ENCODE results near the gene JADE1.
A peak's percentile ranks its signal among the peaks of the same experiment; 100 is the strongest.

Gene JADE1

DNA sequence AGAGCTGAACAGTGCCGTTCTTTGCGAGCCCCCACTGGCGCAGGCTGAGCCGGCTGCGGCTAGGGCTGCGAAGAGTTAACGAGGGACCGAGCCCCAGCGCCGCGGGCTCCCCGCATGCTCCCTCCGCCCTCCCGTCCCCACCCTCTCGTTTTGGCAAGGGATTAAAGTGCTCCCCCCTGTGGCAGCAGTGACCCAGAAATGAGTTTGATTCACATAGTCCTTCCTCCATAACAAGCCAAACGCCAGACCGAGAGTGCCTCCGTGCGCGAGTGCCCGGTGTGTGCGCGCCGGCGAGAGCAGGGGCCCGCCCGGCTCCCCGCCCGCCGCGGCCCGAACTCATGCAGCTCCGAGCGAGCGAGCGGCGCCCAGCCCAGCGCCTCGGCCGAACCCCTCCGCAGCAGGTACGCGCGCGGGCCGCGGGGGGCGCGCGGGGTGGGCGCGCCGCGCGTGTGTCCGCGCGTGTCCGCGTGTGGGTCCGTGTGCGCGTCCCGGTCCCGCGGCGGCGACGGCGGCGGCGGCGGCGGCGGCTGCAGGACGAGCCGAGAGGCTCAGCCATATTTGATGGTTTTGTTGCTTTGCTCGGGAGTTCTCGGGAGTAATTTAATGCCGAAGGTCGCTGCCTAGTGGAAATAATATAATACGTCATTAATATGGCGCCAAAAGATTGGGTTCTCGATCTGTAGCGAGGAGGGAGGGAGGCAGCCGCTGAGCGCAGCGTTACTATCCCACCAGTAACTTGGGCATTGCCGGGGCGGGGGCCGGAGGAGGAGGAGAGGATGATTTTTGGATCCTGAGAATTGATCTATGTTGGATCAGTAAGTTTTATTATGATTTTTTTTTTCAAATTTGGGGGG, at the start of gene JADE1 (continued):
- 0 out of 2 replicates have a peak, but pooled peaks have one; percentile 51 for TF ChIP-seq MZF1 (tag by site-specific recombination; IDR thresholded peaks at IDR 0.05; ENCODE audit: borderline replicate concordance)

DNA sequence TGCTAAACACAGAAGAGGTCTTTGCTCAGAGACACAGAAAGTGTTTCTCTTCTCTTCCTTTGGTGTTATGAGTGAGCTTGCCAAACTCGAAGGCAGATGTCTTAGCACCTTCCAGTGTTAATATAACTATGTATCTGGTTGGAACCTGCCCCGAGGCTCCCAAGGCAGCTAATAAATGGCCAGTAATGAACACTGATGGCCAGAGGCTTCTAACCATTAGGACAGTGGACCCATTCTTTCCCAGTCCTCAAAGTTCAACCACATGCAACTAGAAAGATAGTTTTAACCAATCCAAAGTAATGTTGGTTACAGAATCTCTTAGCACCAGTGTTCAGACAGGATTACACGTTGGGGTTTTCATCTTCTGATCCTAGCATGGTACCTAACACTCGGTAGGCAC, 42.7 kb upstream of the JADE1 start:
- no peak for TF ChIP-seq ZNF138 (tag by site-specific recombination; IDR thresholded peaks at IDR 0.05; ENCODE audit: borderline replicate concordance)
- no peak for TF ChIP-seq ZNF658 (tag by site-specific recombination; IDR thresholded peaks at IDR 0.05)
- TF ChIP-seq SP7 (tag by site-specific recombination; IDR thresholded peaks at IDR 0.05) = no peak
- TF ChIP-seq, protein P1, sequence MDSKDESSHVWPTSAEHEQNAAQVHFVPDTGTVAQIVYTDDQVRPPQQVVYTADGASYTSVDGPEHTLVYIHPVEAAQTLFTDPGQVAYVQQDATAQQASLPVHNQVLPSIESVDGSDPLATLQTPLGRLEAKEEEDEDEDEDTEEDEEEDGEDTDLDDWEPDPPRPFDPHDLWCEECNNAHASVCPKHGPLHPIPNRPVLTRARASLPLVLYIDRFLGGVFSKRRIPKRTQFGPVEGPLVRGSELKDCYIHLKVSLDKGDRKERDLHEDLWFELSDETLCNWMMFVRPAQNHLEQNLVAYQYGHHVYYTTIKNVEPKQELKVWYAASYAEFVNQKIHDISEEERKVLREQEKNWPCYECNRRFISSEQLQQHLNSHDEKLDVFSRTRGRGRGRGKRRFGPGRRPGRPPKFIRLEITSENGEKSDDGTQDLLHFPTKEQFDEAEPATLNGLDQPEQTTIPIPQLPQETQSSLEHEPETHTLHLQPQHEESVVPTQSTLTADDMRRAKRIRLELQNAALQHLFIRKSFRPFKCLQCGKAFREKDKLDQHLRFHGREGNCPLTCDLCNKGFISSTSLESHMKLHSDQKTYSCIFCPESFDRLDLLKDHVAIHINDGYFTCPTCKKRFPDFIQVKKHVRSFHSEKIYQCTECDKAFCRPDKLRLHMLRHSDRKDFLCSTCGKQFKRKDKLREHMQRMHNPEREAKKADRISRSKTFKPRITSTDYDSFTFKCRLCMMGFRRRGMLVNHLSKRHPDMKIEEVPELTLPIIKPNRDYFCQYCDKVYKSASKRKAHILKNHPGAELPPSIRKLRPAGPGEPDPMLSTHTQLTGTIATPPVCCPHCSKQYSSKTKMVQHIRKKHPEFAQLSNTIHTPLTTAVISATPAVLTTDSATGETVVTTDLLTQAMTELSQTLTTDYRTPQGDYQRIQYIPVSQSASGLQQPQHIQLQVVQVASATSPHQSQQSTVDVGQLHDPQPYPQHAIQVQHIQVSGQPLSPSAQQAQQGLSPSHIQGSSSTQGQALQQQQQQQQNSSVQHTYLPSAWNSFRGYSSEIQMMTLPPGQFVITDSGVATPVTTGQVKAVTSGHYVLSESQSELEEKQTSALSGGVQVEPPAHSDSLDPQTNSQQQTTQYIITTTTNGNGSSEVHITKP (tag by site-specific recombination; IDR thresholded peaks at IDR 0.05) = no peak
- H3K4me3 ChIP-seq (ENCODE audit: low read depth, low read length) = no peak overlapping the region
- no peaks in the 10 kb centered on the region for H3K4me1 ChIP-seq (ENCODE audit: control insufficient read depth, insufficient read depth, low read length)
- ChIA-PET POLR2A (no interaction called here), CTCF (no interaction called here)
- no peaks in the 10 kb centered on the region for H3K9me3 ChIP-seq (ENCODE audit: control insufficient read depth, insufficient read depth, low read depth, low read length)
- H3K27ac ChIP-seq (ENCODE audit: extremely low read depth, low read depth, low read length) = no peak overlapping the region
- H3K36me3 ChIP-seq (ENCODE audit: control insufficient read depth in 2 of 2, insufficient read depth in 1 of 2, low read length in 2 of 2) = no peaks in the 10 kb centered on the region

DNA sequence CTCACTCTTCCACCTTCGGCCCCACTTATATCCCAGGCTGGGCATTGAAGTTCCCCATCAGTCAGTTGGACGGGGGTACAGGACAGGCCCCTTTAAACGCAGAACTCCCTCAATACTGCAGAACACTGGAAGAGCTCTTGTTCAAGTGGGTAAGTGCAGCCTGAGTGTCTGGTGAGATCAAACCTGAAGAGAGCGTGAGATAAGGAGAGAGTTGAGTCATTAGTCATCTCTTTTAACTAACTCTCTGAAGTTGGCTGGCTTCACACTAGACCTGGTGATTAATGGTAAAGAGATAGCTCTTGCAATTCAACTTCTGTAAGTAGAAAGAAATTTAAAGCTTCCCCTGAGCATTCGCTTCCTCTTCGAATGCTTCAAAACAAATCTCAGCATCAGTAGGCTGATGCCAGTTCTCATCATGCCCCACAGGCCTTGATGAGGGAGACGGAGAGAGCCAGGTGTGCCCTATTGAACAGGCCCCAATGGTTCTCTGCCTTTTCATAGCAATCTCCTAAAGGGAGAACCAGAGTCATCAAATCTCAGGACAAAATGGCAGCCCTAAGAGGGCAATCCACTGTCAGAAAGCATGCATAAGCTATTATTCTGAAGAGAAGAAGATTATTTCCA, 41.0 kb upstream of the JADE1 start:
- Histone ChIP-seq H3K4me3 (ENCODE audit: low read depth, low read length) (no peak overlapping the region), H3K36me3 (ENCODE audit: control insufficient read depth in 2 of 2, insufficient read depth in 1 of 2, low read length in 2 of 2) (no peaks in the 10 kb centered on the region), H3K4me1 (ENCODE audit: control insufficient read depth, insufficient read depth, low read length) (no peaks in the 10 kb centered on the region), H3K9me3 (ENCODE audit: control insufficient read depth, insufficient read depth, low read depth, low read length) (no peaks in the 10 kb centered on the region), H3K27ac (ENCODE audit: extremely low read depth, low read depth, low read length) (no peak overlapping the region)
- CTCF ChIA-PET = interaction anchor here (0.7 kb wide), 1 partner anchor 193 kb away, joined by 3 read pairs; no protein-coding TSS in a partner anchor
- POLR2A ChIA-PET = no interaction called here
- TF ChIP-seq MEIS1 (CRISPR knock-in tag; IDR thresholded peaks at IDR 0.05; ENCODE audit: borderline replicate concordance) = no peak
- TF ChIP-seq ZNF221 (tag by site-specific recombination; IDR thresholded peaks at IDR 0.05; ENCODE audit: borderline replicate concordance) = no peak
- TF ChIP-seq, protein P1 (tag by site-specific recombination; IDR thresholded peaks at IDR 0.05) = no peak
- TF ChIP-seq, protein P2, sequence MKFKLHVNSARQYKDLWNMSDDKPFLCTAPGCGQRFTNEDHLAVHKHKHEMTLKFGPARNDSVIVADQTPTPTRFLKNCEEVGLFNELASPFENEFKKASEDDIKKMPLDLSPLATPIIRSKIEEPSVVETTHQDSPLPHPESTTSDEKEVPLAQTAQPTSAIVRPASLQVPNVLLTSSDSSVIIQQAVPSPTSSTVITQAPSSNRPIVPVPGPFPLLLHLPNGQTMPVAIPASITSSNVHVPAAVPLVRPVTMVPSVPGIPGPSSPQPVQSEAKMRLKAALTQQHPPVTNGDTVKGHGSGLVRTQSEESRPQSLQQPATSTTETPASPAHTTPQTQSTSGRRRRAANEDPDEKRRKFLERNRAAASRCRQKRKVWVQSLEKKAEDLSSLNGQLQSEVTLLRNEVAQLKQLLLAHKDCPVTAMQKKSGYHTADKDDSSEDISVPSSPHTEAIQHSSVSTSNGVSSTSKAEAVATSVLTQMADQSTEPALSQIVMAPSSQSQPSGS (tag by site-specific recombination; IDR thresholded peaks at IDR 0.05; ENCODE audit: low read depth) = no peak
- no peak for TF ChIP-seq MYNN (tag by site-specific recombination; IDR thresholded peaks at IDR 0.05; ENCODE audit: borderline replicate concordance)
- TF ChIP-seq ZSCAN23 (tag by site-specific recombination; IDR thresholded peaks at IDR 0.05) = no peak
- TF ChIP-seq FEZF1 (tag by site-specific recombination; IDR thresholded peaks at IDR 0.05) = no peak
- no peak for TF ChIP-seq KLF10 (tag by site-specific recombination; IDR thresholded peaks at IDR 0.05)
- no peak for TF ChIP-seq ZNF184 (tag by site-specific recombination; IDR thresholded peaks at IDR 0.05)
- TF ChIP-seq OVOL3 (tag by site-specific recombination; IDR thresholded peaks at IDR 0.05) = no peak
- TF ChIP-seq ZFP41 (tag by site-specific recombination; IDR thresholded peaks at IDR 0.05; ENCODE audit: borderline replicate concordance) = no peak
- TF ChIP-seq, protein P3, sequence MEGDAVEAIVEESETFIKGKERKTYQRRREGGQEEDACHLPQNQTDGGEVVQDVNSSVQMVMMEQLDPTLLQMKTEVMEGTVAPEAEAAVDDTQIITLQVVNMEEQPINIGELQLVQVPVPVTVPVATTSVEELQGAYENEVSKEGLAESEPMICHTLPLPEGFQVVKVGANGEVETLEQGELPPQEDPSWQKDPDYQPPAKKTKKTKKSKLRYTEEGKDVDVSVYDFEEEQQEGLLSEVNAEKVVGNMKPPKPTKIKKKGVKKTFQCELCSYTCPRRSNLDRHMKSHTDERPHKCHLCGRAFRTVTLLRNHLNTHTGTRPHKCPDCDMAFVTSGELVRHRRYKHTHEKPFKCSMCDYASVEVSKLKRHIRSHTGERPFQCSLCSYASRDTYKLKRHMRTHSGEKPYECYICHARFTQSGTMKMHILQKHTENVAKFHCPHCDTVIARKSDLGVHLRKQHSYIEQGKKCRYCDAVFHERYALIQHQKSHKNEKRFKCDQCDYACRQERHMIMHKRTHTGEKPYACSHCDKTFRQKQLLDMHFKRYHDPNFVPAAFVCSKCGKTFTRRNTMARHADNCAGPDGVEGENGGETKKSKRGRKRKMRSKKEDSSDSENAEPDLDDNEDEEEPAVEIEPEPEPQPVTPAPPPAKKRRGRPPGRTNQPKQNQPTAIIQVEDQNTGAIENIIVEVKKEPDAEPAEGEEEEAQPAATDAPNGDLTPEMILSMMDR (tag by site-specific recombination; IDR thresholded peaks at IDR 0.05) = no peak
- TF ChIP-seq ZNF335 (tag by site-specific recombination; conservative IDR thresholded peaks at IDR 0.05) = no peak
- TF ChIP-seq GFI1B (tag by site-specific recombination; IDR thresholded peaks at IDR 0.05) = no peak
- TF ChIP-seq EGR2 (tag by site-specific recombination; IDR thresholded peaks at IDR 0.05; ENCODE audit: low read depth) = no peak
- TF ChIP-seq ZNF623 (tag by site-specific recombination; IDR thresholded peaks at IDR 0.05) = no peak
- no peak for TF ChIP-seq ZFHX2 (tag by site-specific recombination; conservative IDR thresholded peaks at IDR 0.05)

All from HEK293 (cell line).